K562 (cell line): ENCODE data around the gene METRN. TPM values are rescaled to one million over a fixed set of nuclear protein-coding genes. Genes with fewer than 3 reads are reported as not detected.

ENCODE experiments used
- BRCA1 ChIP-seq, 2 experiments: fragments of 450-650 bp in 1 of 2; sonication (generic) in 1 of 2; formaldehyde crosslinking in 1 of 2; IDR thresholded peaks; 2 replicates each; pipeline versions ENCODE4 v1.5.0 to v1.6.1; 2017 to 2020; ENCODE audit warnings: mild to moderate bottlenecking in 1 of 2, missing genetic modification reagents in 1 of 2
- CBFA2T3 ChIP-seq: fragments of 450-650 bp; IDR thresholded peaks from 2 replicates; pipeline ENCODE4 v1.6.1; 2017
- EZH2 ChIP-seq: IDR thresholded peaks from 2 replicates; pipeline ENCODE4 v1.6.1; 2012; ENCODE audit warnings: low read depth, mild to moderate bottlenecking, inconsistent platforms, low read length, borderline replicate concordance
- KAT7 ChIP-seq: sonication (generic); formaldehyde crosslinking; IDR thresholded peaks from 2 replicates; pipeline ENCODE4 v1.8.0; 2022; ENCODE audit warnings: missing genetic modification reagents, mild to moderate bottlenecking, borderline replicate concordance
- MYC ChIP-seq, 2 experiments: fragments of 250-450 bp in 1 of 2; sonication (Bioruptor Pico) in 1 of 2; IDR thresholded peaks; 2 replicates each; pipeline versions ENCODE4 v1.5.1 to v1.6.1; 2012 to 2021; ENCODE audit warnings: low read depth in 2 of 2, borderline replicate concordance in 1 of 2, improper control_type of control experiment in 1 of 2, low read length in 1 of 2, mild to moderate bottlenecking in 1 of 2, moderate library complexity in 1 of 2
- RB1 ChIP-seq: fragments of 450-650 bp; IDR thresholded peaks from 2 replicates; pipeline ENCODE4 v1.6.1; 2017; ENCODE audit warnings: low read depth, mild to moderate bottlenecking
- TFAP4 ChIP-seq: sonication (generic); formaldehyde crosslinking; IDR thresholded peaks from 2 replicates; pipeline ENCODE4 v1.8.0; 2022; ENCODE audit warnings: missing genetic modification reagents, mild to moderate bottlenecking, moderate library complexity, borderline replicate concordance
- polyA plus RNA-seq, 8 experiments: library from polyadenylated mRNA; depleted of rRNA in 4 of 8; stranded (reverse) in 5 of 8; unstranded in 3 of 8; fragments of >200 nt; fragmentation: Nextera tagmentation in 2 of 8; fragmentation: Illumina TruSeq in 1 of 8; extraction: Ambion mirVana in 2 of 8; extraction: Trizol in 1 of 8; gene quantifications; 2 replicates each; pipeline versions ENCODE4 v1.2.1 to v1.2.3, GENCODE V29; 2011 to 2014; ENCODE audit warnings: inconsistent platforms in 1 of 8, missing spikeins in 1 of 8
- total RNA-seq, 7 experiments: library from RNA; depleted of rRNA in 6 of 7; stranded (reverse); fragments of >200 nt in 6 of 7; fragmentation: Illumina TruSeq in 2 of 7; extraction: Trizol in 2 of 7; gene quantifications; 2 replicates each; pipeline versions ENCODE4 v1.2.1 to v1.2.3, GENCODE V29; 2011 to 2021; ENCODE audit warnings: low replicate concordance in 1 of 7
- TF ChIP-seq, protein P1 (sequence below): sonication (generic); formaldehyde crosslinking; IDR thresholded peaks from 2 replicates; pipeline ENCODE4 v1.8.1; 2023; ENCODE audit warnings: mild to moderate bottlenecking, missing genetic modification reagents
- TF ChIP-seq, protein P2 (sequence below): sonication (generic); formaldehyde crosslinking; IDR thresholded peaks from 2 replicates; pipeline ENCODE4 v1.8.0; 2022; ENCODE audit warnings: mild to moderate bottlenecking, missing genetic modification reagents
- TF ChIP-seq, protein P3 (sequence below): sonication (generic); formaldehyde crosslinking; IDR thresholded peaks from 2 replicates; pipeline ENCODE4 v1.8.0; 2022; ENCODE audit warnings: mild to moderate bottlenecking, low read depth, missing genetic modification reagents
- TF ChIP-seq, protein P4 (sequence below): sonication (generic); formaldehyde crosslinking; IDR thresholded peaks from 2 replicates; pipeline ENCODE4 v1.8.0; 2022; ENCODE audit warnings: mild to moderate bottlenecking, missing genetic modification reagents
- TF ChIP-seq, protein P5 (sequence below), 2 experiments: IDR thresholded peaks; 2 replicates each; pipeline ENCODE4 v1.6.1; 2012; ENCODE audit warnings: improper control_type of control experiment in 2 of 2, low read depth in 2 of 2, low read length in 2 of 2, borderline replicate concordance in 1 of 2

METRN gene
- total and polyA plus RNA-seq, 9 of the 15 experiments (the other 6 are each of a cell fraction or from before 2014, with no cell fraction given): 0.20 to 89.8 (median 15.4) TPM

- TF ChIP-seq, protein P1, sequence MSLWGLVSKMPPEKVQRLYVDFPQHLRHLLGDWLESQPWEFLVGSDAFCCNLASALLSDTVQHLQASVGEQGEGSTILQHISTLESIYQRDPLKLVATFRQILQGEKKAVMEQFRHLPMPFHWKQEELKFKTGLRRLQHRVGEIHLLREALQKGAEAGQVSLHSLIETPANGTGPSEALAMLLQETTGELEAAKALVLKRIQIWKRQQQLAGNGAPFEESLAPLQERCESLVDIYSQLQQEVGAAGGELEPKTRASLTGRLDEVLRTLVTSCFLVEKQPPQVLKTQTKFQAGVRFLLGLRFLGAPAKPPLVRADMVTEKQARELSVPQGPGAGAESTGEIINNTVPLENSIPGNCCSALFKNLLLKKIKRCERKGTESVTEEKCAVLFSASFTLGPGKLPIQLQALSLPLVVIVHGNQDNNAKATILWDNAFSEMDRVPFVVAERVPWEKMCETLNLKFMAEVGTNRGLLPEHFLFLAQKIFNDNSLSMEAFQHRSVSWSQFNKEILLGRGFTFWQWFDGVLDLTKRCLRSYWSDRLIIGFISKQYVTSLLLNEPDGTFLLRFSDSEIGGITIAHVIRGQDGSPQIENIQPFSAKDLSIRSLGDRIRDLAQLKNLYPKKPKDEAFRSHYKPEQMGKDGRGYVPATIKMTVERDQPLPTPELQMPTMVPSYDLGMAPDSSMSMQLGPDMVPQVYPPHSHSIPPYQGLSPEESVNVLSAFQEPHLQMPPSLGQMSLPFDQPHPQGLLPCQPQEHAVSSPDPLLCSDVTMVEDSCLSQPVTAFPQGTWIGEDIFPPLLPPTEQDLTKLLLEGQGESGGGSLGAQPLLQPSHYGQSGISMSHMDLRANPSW: 0 out of 2 replicates have a peak, but pooled peaks have one; percentile 57
- TF ChIP-seq KAT7 (no peak), MYC (IDR thresholded peaks at IDR 0.05; ENCODE audit: low read depth, low read length) (peak; percentile 90), MYC (CRISPR knock-in tag; IDR thresholded peaks at IDR 0.05; ENCODE audit: borderline replicate concordance, low read depth) (no peak), BRCA1 (IDR thresholded peaks at IDR 0.05) (no peak), BRCA1 (CRISPR knock-in tag; IDR thresholded peaks at IDR 0.05) (0 out of 2 replicates have a peak, but pooled peaks have one; percentile 66), TFAP4 (CRISPR knock-in tag) (peak; percentile 72; the same call in 1 of the 2 replicates), EZH2 (no peak), RB1 (0 out of 2 replicates have a peak, but pooled peaks have one; percentile 14), CBFA2T3 (peak; percentile 55)
- TF ChIP-seq, protein P2, sequence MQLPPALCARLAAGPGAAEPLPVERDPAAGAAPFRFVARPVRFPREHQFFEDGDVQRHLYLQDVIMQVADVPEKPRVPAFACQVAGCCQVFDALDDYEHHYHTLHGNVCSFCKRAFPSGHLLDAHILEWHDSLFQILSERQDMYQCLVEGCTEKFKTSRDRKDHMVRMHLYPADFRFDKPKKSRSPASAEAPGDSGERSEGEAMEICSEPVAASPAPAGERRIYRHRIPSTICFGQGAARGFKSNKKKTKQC (CRISPR knock-in tag): 0 out of 2 replicates have a peak, but pooled peaks have one; percentile 56
- TF ChIP-seq, protein P3, sequence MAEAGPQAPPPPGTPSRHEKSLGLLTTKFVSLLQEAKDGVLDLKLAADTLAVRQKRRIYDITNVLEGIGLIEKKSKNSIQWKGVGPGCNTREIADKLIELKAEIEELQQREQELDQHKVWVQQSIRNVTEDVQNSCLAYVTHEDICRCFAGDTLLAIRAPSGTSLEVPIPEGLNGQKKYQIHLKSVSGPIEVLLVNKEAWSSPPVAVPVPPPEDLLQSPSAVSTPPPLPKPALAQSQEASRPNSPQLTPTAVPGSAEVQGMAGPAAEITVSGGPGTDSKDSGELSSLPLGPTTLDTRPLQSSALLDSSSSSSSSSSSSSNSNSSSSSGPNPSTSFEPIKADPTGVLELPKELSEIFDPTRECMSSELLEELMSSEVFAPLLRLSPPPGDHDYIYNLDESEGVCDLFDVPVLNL (CRISPR knock-in tag): no peak
- TF ChIP-seq, protein P4, sequence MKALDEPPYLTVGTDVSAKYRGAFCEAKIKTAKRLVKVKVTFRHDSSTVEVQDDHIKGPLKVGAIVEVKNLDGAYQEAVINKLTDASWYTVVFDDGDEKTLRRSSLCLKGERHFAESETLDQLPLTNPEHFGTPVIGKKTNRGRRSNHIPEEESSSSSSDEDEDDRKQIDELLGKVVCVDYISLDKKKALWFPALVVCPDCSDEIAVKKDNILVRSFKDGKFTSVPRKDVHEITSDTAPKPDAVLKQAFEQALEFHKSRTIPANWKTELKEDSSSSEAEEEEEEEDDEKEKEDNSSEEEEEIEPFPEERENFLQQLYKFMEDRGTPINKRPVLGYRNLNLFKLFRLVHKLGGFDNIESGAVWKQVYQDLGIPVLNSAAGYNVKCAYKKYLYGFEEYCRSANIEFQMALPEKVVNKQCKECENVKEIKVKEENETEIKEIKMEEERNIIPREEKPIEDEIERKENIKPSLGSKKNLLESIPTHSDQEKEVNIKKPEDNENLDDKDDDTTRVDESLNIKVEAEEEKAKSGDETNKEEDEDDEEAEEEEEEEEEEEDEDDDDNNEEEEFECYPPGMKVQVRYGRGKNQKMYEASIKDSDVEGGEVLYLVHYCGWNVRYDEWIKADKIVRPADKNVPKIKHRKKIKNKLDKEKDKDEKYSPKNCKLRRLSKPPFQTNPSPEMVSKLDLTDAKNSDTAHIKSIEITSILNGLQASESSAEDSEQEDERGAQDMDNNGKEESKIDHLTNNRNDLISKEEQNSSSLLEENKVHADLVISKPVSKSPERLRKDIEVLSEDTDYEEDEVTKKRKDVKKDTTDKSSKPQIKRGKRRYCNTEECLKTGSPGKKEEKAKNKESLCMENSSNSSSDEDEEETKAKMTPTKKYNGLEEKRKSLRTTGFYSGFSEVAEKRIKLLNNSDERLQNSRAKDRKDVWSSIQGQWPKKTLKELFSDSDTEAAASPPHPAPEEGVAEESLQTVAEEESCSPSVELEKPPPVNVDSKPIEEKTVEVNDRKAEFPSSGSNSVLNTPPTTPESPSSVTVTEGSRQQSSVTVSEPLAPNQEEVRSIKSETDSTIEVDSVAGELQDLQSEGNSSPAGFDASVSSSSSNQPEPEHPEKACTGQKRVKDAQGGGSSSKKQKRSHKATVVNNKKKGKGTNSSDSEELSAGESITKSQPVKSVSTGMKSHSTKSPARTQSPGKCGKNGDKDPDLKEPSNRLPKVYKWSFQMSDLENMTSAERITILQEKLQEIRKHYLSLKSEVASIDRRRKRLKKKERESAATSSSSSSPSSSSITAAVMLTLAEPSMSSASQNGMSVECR (CRISPR knock-in tag): 0 out of 2 replicates have a peak, but pooled peaks have one; percentile 42
- TF ChIP-seq, protein P5, sequence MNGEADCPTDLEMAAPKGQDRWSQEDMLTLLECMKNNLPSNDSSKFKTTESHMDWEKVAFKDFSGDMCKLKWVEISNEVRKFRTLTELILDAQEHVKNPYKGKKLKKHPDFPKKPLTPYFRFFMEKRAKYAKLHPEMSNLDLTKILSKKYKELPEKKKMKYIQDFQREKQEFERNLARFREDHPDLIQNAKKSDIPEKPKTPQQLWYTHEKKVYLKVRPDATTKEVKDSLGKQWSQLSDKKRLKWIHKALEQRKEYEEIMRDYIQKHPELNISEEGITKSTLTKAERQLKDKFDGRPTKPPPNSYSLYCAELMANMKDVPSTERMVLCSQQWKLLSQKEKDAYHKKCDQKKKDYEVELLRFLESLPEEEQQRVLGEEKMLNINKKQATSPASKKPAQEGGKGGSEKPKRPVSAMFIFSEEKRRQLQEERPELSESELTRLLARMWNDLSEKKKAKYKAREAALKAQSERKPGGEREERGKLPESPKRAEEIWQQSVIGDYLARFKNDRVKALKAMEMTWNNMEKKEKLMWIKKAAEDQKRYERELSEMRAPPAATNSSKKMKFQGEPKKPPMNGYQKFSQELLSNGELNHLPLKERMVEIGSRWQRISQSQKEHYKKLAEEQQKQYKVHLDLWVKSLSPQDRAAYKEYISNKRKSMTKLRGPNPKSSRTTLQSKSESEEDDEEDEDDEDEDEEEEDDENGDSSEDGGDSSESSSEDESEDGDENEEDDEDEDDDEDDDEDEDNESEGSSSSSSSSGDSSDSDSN (IDR thresholded peaks at IDR 0.05; ENCODE audit: borderline replicate concordance in 1 of 2, low read depth in 2 of 2, low read length in 2 of 2): no peak
Measured at GRCh38 chr16:681746-682427, 33.0 kb upstream of the METRN start (continued).
